OCI-LY1 (cell line): ENCODE data around the gene SLC26A5.

ENCODE experiments used
- EZH2 ChIP-seq: fragments of 200-600 bp; sonication (generic), shearing (Covaris generic); IDR thresholded peaks from 2 replicates; pipeline ENCODE4 v1.8.0; 2017; ENCODE audit warnings: borderline replicate concordance, mixed run types, mild to moderate bottlenecking, antibody characterized with exemption, low read length, moderate library complexity, mixed read lengths
- TF ChIP-seq, protein P1 (sequence below): fragments of 200-600 bp; sonication (generic), shearing (Covaris generic); IDR thresholded peaks from 2 replicates; pipeline ENCODE4 v1.5.1; 2017; ENCODE audit warnings: mild to moderate bottlenecking, antibody characterized with exemption, low read length, moderate library complexity, mixed read lengths

DNA sequence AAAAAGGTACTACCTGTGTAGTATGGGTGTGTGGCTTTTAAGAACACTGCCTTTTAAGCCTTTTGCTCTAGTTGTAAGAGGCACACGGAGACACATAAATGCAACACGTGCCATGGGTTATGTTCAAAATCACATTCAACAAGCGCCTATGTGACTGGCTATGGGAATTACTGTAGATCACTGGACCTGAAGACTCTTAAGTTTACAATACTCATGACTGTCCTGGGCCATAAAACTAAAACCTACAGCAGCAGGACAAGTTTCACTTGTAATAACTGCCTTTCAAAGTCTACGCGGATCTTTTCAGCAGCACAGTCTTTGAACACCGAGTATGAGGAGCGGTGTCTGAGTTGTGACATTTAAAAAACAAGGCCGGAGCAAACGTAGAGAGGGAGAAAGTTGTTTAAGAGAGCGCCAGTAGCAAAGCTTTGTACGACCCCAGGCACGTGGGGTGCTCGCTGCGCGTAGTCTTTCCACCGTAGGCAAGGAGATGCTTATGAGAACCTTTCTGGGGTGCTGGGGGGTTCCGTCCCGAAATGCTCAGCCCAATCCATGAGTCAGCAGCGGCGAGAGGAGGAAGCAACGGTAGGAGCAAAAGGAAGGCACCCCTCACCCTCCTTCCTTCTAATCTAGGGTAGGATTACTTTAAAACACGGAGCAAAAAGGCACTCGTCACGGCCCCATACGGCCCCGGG, 102.1 kb downstream of the SLC26A5 start:
- TF ChIP-seq, protein P1, sequence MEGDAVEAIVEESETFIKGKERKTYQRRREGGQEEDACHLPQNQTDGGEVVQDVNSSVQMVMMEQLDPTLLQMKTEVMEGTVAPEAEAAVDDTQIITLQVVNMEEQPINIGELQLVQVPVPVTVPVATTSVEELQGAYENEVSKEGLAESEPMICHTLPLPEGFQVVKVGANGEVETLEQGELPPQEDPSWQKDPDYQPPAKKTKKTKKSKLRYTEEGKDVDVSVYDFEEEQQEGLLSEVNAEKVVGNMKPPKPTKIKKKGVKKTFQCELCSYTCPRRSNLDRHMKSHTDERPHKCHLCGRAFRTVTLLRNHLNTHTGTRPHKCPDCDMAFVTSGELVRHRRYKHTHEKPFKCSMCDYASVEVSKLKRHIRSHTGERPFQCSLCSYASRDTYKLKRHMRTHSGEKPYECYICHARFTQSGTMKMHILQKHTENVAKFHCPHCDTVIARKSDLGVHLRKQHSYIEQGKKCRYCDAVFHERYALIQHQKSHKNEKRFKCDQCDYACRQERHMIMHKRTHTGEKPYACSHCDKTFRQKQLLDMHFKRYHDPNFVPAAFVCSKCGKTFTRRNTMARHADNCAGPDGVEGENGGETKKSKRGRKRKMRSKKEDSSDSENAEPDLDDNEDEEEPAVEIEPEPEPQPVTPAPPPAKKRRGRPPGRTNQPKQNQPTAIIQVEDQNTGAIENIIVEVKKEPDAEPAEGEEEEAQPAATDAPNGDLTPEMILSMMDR: no peak
- TF ChIP-seq EZH2: no peak
